Tibial artery (tissue), 4 donors: ENCODE measurements around the gene NUP153.

Source experiments
- DNase-seq, 2 donors: peaks; one replicate each; pipeline ENCODE4 v3.0.0-alpha.2; 2019
- H3K27ac ChIP-seq, 2 donors: fragments of 200-600 bp; sonication (generic) in 1 of 2; 1 replicate in 1 of 2; 2 replicates in 1 of 2; pipeline ENCODE4 v1.5.1; 2018 to 2019; ENCODE audit warnings: mild to moderate bottlenecking in 1 of 2
- H3K27me3 ChIP-seq, 2 donors: fragments of 200-600 bp; sonication (generic) in 1 of 2; one replicate each; pipeline versions ENCODE4 v1.5.1 to v1.6.0; 2016 to 2019
- H3K36me3 ChIP-seq, 3 donors: fragments of 200-600 bp; sonication (generic) in 2 of 3; one replicate each; pipeline ENCODE4 v1.5.1; 2016 to 2019; ENCODE audit warnings: mild to moderate bottlenecking in 2 of 3
- H3K4me1 ChIP-seq, 4 donors: fragments of 200-600 bp; sonication (generic) in 2 of 4; 1 replicate in 3 of 4; 2 replicates in 1 of 4; pipeline ENCODE4 v1.5.1; 2016 to 2019
- H3K4me3 ChIP-seq, 2 donors: fragments of 200-600 bp; sonication (generic) in 1 of 2; 1 replicate in 1 of 2; 2 replicates in 1 of 2; pipeline ENCODE4 v1.5.1; 2018 to 2019; ENCODE audit warnings: mild to moderate bottlenecking in 2 of 2
- H3K9me3 ChIP-seq, 3 donors: fragments of 200-600 bp; sonication (generic) in 1 of 3; one replicate each; pipeline ENCODE4 v1.5.1; 2016 to 2019
- CTCF ChIP-seq, 2 experiments: fragments of 200-600 bp in 1 of 2; fragments of 450-650 bp in 1 of 2; IDR thresholded peaks; one replicate each; pipeline ENCODE4 v1.5.1; 2017 to 2019; ENCODE audit warnings: antibody characterized with exemption in 2 of 2, mild to moderate bottlenecking in 1 of 2, moderate library complexity in 1 of 2
- intact Hi-C: fragments of 100-400 bp; cut with DNase I; formaldehyde crosslinking; loops from one replicate; pipeline ENCODE4 v1.15.0; 2023; ENCODE audit warnings: low total_unique reads

The NUP153 gene

GRCh38 chr6:17610835-17611234, 95.9 kb downstream of the NUP153 start:
- DNase-seq = no peak
- H3K4me3 ChIP-seq = no peak overlapping the region
- no peaks in the 10 kb centered on the region for H3K9me3 ChIP-seq
- no peak for TF ChIP-seq CTCF (IDR thresholded peaks at IDR 0.05)
- intact Hi-C loops = no loop called here
- no peaks in the 10 kb centered on the region for H3K4me1 ChIP-seq
- H3K27me3 ChIP-seq = no peaks in the 10 kb centered on the region
- H3K36me3 ChIP-seq = peaks cover 24 to 42% (median 40%) of the 10 kb centered on the region in 3 donors
- H3K27ac ChIP-seq = no peak overlapping the region

DNA sequence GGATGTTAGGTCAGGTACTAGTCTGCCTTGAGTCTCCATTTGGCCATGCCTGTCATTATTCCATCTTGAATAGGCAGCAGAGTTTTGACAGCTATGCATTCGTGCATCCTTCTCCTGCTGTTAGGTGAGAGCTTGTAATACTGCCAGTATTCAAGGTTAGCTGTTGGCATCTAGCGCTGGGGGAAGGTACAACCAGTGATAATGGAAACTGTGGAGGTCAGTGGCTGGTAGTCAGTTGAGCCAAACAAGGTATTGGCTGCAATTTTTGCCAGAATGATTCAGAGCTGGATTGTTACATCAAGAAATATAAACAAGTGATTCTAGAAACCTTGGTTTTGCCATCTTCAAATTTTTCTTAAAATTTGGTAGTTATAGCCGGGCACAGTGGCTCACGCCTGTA, 100.1 kb downstream of the NUP153 start:
- Histone ChIP-seq H3K27ac (no peak overlapping the region), H3K9me3 (no peaks in the 10 kb centered on the region), H3K4me3 (no peak overlapping the region), H3K4me1 (peaks cover 0 to 12% (median 6%) of the 10 kb centered on the region in 4 donors), H3K36me3 (peaks cover 25 to 52% (median 31%) of the 10 kb centered on the region in 3 donors), H3K27me3 (no peaks in the 10 kb centered on the region)
- intact Hi-C loops = no loop called here
- TF ChIP-seq CTCF (IDR thresholded peaks at IDR 0.05) = no peak
- no peak for DNase-seq

- no peak overlapping the region for H3K4me3 ChIP-seq
- no peaks in the 10 kb centered on the region for H3K27me3 ChIP-seq
- no peaks in the 10 kb centered on the region for H3K9me3 ChIP-seq
- no peak overlapping the region for H3K27ac ChIP-seq
- peaks cover 13 to 46% (median 23%) of the 10 kb centered on the region in 3 donors for H3K36me3 ChIP-seq
- H3K4me1 ChIP-seq = peaks cover 0 to 16% (median 6%) of the 10 kb centered on the region in 4 donors
- no peak for TF ChIP-seq CTCF (IDR thresholded peaks at IDR 0.05)
- intact Hi-C loops = loop anchor here (5.0 kb wide), 2 partner anchors 104 to 194 kb away; partner anchors contain the start of gene NUP153
- DNase-seq = no peak
Observed at GRCh38 chr6:17602888-17603287, 103.8 kb downstream of the NUP153 start.

- Histone ChIP-seq H3K4me1 (peaks cover 0 to 16% (median 6%) of the 10 kb centered on the region in 4 donors), H3K9me3 (no peaks in the 10 kb centered on the region), H3K36me3 (peaks cover 8 to 34% (median 10%) of the 10 kb centered on the region in 3 donors), H3K27ac (peak overlapping the region; percentile 90 to 99), H3K27me3 (no peaks in the 10 kb centered on the region), H3K4me3 (peak overlapping the region; percentile 89 to 93)
- no peak for DNase-seq
- intact Hi-C loops = loop anchor here (5.0 kb wide), 2 partner anchors 106 to 196 kb away; partner anchors contain the start of gene NUP153
- TF ChIP-seq CTCF (IDR thresholded peaks at IDR 0.05) = no peak
Observed at GRCh38 chr6:17601386-17601703, 105.4 kb downstream of the NUP153 start.

- Histone ChIP-seq H3K4me1 (peaks cover 0 to 16% (median 6%) of the 10 kb centered on the region in 4 donors), H3K4me3 (peak overlapping the region; percentile 89 to 93), H3K27me3 (no peaks in the 10 kb centered on the region), H3K36me3 (peaks cover 6 to 28% (median 8%) of the 10 kb centered on the region in 3 donors), H3K9me3 (no peaks in the 10 kb centered on the region), H3K27ac (peak overlapping the region; percentile 90 to 99)
- intact Hi-C loops = loop anchor here (5.0 kb wide), 2 partner anchors 107 to 197 kb away; partner anchors contain the start of gene NUP153
- peak; percentile 37 to 76 for DNase-seq
- no peak for TF ChIP-seq CTCF (IDR thresholded peaks at IDR 0.05)
Observed at GRCh38 chr6:17600527-17601385, 106.0 kb downstream of the NUP153 start.
